GM19025 (cell line): ENCODE measurements around the gene SPOCK3.

ENCODE experiments used
- ATAC-seq: cut with Tn5 transposase; IDR thresholded peaks from one replicate; pipeline ENCODE4 v1.9.1; 2021; ENCODE audit warnings: mild to moderate bottlenecking, low read depth, moderate library complexity; ENCODE audit not compliant: unreplicated experiment

SPOCK3 gene

DNA sequence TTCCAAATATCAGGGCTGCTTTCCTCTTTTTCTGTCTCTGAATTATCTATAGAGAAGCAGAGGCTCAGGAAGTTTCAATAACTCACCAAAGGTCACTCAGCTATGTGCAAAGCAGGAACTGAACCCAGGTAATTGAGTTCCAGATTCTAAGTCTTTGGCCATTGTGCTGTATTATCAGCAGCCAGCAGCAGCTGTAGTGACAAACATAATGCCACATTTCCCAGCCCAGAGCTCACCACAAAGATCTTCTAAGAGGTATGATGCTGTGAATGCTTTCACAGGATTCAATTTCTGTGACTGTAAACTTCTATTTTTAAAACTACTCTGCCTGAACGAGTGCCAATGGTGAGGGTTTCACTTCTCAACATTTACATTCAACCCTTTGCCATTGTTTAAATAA, 56.4 kb downstream of the SPOCK3 start:
- no peak for ATAC-seq

DNA sequence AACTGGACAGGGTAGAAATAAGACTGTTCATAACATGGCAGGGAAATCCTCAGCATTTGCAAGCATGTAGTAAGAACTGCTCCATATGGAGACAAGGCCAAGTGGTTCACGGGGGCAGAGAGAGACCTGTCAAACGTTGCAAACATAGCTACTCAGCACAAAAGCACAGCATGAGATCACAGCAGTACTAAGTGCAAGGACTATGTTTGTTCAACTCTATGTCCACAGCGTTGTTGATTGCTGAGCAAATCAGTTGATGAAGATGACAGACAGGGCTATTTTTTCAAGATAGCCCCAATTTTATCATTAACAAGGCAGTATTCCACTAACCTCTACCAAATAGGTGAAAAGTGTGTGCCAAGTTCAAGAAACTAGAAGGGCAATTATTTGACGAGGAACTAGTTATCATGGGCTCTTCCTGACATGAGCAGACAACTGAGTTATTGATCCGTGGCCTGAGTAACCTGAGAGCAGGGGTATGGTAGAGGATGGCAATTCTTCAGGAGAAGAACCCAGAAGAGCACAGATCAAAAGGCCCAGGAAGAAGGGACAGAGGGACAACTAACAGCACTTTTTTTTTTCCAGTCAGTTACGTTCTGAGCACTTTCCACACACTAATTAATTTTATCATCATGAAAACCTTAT, 57.4 kb downstream of the SPOCK3 start:
- ATAC-seq: no peak

DNA sequence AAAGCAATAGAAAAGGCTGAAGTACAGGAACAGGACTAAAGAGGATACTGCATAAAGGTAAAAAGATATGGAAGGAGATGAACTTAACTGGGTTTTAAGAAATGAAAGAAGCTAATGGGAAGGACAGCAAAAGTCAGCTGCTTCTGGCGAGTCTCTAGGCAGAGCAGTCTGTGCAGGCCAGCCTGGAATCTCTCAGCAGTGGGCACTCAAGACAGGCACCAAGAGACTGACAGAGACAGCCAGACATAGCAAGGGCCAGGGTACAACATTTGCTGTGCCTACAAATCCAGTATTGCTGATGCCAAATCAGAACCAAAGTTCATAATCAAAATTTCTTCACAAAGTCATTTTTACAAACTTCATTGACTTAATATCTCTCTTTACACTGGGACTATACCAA, 62.4 kb downstream of the SPOCK3 start:
- ATAC-seq: no peak

DNA sequence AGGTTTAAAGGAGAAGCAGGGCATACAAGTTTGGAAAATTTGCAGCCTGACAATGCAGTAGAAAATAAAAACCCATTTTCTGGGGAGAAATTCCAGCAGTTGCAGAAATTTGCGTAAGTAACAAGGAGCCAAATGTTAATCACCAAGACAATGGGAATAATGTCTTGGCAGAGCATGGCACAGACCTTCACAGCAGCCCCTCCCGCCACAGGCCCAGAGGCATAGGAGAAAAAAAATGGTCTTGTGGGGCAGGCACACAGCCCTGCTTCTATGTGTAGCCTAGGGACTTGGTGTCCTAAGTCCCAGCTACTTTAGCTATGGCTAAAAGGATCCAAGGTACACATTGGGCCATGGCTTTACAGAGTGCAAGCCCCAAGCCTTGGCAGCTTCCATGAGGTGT, 65.7 kb downstream of the SPOCK3 start:
- no peak for ATAC-seq

DNA sequence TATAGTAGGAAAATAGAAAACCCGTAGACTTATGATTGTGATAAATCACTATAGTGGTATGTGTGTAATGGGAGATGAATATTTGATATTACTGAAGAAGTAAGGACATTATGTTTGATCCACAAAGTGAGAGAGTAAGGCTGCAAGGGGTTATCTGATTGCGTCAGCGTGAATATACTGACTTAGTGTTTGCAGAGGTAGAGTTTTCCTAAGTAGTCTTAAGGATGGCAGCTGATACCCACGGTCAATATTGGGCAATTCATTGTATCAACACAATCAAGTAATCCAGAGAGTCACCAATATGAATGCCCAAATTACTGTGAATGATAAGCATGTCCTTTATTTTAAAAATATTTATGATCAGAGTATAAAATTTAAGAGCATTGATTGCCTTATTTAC, 83.7 kb downstream of the SPOCK3 start:
- no peak for ATAC-seq

GRCh38 chr4:167144605-167145004, 89.7 kb downstream of the SPOCK3 start:
- ATAC-seq: no peak

DNA sequence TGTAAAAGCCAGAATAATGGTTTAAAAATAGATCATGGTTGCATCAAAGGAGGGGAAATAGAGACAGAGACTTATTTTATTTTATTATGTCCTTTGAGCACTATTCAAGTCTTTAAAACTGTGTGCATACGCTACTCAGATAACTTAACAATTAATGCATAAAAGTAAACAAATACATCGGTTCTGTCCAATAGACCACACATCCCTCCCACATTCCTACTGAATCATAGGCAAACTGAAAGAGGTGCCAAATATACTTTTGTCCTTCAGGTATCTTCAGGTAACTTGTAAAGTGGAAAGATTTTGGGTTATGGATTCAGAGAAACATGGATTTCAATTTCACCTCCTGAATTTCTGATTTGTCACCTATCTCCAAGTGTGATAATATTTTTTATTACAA, 91.3 kb downstream of the SPOCK3 start:
- no peak for ATAC-seq

- no peak for ATAC-seq
These were observed 98.0 kb downstream of the SPOCK3 start for GRCh38 chr4:167136270-167136669.

DNA sequence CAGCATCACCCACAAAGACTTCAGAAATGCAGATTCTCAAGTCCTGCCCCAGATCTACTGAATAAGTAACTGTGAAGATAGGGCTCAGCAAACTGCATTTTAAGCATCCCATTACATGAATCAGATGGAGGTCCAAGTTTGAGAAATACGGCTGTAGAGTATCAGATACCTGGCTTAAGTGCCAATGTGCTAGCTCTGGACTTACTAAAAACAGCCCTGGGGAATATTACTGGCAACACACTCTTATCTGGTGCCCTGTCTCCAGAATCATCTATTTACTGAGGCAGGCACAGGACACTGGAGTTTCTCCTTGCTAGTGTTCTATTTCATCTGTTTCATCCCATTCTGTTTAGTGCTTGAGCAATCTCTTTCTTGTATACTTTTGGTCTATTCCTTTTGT, 105.1 kb downstream of the SPOCK3 start:
- no peak for ATAC-seq

- ATAC-seq: no peak
These were observed 114.9 kb downstream of the SPOCK3 start for GRCh38 chr4:167119392-167119791.

DNA sequence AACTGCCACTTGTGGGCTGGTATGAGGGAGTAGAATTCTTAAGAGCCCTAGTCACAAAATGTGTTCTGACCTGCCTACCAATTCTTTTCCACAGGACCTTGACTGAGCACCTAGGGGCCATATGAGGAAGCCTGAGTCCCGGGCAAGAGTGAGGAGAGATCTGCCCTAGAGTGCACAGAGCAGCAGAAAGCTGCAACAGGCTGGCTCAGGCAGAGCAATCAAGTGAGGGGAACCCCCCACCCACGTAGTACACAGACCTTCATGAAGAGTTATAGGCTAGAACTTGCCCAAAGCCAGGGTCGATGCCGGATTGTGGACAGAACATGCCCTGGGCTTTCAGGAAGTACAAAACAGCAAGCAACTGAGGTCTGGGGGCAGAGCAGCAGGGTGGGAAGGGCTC, 117.0 kb downstream of the SPOCK3 start:
- ATAC-seq: no peak

DNA sequence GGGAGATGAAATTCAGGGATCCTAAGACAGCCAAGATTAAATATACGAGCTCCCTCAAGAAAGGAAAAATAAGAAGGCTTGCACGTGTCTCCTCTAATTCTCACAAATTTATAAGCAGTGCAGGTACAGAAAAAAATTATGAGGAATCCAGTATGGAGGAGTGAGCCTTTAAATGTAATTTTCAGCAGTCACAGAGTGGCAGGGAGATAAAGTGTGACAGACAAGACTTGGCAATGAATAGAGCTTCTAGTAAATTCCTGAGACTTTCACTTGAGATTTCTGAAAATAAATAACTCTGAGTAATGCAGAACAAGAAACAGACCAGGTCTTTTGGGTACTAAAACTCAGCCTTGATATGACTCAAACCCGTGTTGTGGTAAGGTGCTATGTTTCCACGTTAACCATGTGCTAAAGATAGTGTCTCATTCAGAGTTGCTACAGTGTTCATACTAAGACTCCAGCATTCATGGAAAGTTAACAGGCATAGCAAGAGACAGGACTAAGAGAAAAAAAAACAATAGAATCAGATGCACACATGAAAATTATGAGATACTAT, 119.8 kb downstream of the SPOCK3 start:
- no peak for ATAC-seq

- ATAC-seq: no peak
These were observed 122.7 kb downstream of the SPOCK3 start for GRCh38 chr4:167111622-167112021.

DNA sequence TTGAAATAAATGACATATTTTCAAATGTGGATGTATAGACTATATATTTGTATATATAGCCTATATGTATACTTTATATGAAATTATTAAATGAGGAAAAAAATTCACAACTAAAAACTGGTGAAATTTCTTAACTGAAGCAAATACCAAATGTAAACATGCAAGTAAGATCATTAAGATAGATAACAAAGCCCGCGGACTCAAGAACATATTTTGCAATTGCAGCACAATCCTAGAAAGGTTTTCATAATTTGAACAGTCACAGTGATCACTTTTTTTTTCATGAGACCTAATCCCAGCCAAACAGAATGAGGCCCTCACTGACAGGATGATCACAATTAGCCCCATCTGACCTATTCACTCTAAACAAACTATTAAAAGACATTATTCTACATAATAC, 123.2 kb downstream of the SPOCK3 start:
- no peak for ATAC-seq

- ATAC-seq: no peak
These were observed 124.4 kb downstream of the SPOCK3 start for GRCh38 chr4:167109859-167110258.

DNA sequence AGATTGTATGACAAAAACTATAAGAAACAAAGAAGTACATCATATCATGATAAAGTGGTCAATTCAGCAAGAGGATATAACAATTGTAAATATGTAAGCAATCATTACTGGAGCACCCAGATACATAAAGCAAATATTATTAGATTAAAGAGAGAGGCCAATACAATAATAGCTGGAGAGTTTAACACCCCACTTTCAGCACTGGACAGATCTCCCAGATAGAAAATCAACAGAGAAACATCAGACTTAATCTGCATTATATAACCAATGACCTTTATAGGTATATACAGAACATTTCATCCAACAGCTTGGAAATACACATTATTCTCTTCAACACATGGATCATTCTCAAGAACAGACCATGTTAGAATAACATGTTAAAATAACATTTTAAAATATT, 128.4 kb downstream of the SPOCK3 start:
- ATAC-seq: no peak

DNA sequence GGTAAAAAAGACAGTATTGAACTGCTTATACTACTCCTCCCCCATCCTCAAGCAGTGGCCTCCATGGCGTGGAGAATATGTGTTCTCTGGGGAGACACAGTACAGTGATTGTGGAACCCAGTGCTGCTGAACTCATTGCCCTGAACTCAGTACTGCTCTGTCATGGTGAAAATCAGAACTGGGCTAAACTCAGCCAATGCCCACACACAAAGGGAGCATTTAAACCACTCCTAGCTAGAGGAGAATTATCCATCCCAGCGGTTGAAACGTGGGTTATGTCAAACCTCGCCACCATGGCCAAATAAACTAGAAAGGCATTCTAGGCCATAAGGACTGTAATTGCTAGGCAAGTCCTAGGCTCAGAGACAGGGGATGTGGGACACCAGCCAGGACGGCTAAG, 131.8 kb downstream of the SPOCK3 start:
- no peak for ATAC-seq

- no peak for ATAC-seq
These were observed 133.3 kb downstream of the SPOCK3 start for GRCh38 chr4:167101035-167101434.

GRCh38 chr4:167100120-167100519, 134.2 kb downstream of the SPOCK3 start:
- ATAC-seq: peak; percentile 62

DNA sequence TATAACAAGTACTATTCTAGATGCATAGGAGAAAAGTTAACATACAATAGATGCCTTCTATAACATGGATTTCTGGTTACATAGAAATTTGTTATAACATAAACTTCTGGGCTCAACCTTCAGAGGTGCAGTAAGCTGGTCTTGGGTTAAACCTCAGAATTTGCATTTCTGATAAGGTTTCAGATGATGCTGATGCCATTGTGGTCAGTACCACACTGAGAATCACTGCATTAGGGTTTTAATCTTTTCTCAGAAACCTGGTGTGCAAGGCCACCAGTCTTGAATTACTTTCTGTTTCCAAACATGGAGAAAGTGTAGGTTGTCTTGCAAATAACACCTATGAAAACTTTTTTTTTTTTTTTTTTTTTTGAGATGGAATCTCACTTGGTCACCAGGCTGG, 146.2 kb downstream of the SPOCK3 start:
- peak; percentile 70 for ATAC-seq

- no peak for ATAC-seq
These were observed 150.0 kb downstream of the SPOCK3 start for GRCh38 chr4:167084321-167084720.

- no peak for ATAC-seq
These were observed 154.5 kb downstream of the SPOCK3 start for GRCh38 chr4:167079762-167080161.

DNA sequence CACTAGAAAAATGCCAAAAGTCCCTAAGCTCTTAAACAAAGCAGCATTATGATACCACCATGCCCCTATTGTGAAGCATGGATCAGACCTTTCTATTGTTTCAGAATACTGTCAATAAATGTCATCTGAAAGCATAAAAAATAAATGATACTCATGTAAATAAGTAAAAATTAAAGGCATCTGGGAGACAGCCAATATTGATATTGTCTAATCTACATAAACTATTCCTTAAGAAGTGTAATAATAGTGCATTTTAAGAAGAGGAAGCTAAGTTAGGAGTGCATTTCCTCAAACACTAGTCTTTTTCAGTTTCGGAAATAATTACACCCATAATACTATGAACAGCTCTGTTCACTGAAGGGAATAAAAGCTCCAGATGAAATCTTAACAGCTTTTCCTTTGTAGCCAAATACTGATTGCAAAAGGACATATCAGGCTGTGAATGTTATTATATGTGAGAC, 181.6 kb downstream of the SPOCK3 start:
- no peak for ATAC-seq
